ELR (cell line): ENCODE measurements around the gene TNFAIP8L3.
A peak's percentile ranks its signal among the peaks of the same experiment; 100 is the strongest.
"Not testable (repeated sequence)": the region's sequence is repeated elsewhere in the genome, so short reads cannot be mapped to it uniquely, and the experiment has no call there.

Experiments used
- DNase-seq: peaks from one replicate; pipeline ENCODE4 v3.0.0-alpha.2; 2015; ENCODE audit warnings: low read depth

Gene TNFAIP8L3

DNA sequence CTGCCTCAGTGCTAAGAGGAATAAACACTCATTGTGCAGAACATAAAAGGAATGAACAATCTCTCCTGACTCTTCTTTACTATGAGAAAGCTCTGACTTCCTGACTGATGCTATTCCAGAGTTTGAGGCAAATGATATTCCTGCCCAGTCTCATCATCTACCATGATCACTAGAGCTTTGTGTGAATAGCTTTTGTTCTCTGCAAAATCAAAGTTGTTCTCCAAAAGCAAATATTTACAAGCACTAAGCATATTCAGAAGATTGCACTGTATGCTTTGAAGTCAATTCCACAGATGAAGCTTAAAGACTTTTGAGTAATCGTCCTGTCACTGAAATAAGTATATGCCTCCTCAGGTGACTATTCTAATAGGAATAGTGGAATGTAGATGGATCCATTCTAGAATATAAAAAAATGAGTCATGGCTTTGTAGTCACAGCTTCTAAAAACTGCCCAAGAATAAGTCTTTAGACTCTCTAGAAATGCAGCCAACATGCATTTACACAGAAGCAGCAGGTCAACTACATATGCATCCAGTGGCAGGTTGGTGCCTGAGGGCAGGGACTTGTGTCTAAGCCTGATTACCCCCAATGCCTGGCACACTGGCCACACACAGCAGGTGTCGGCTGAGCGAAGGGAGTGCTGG is 34.6 kb downstream of the TNFAIP8L3 start:
- no peak for DNase-seq

DNA sequence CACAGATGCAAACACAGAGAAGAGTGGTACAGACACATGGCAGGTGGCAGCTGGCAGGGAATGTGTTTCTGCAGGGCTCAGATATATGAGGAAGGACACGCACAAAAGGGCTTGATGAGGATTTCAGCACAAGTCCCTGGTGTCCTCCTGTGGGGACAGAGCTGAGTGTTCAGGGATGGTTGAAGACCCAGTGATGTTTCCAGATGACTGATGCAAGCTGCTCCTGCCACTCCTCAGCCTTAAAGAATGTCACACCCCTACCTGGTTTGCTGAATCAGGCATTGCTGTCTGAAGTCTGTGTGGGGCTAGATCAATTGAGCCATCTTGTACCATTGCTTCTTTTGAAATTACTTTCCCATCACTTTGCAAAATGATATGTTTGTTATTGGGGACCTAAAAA is 40.2 kb downstream of the TNFAIP8L3 start:
- DNase-seq: no peak

DNA sequence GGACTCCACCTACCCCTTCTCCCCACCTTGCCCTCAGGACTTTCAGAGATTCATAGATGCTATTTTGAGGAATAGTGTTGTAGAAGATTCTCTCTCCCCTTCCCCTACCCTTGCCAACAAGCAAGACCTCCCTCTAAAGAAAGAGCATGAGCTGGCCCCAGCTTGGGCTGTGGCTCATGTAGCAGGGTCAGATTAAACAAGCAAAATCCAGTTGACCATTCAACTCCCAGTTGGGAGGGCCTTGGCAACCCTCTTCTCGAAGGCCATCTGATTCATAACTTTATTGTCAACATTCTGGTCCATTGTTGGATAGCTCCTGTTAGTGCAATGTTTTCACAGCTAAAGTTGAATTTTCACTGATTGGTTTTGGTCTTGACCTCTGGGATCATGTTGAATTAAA is 41.1 kb downstream of the TNFAIP8L3 start:
- DNase-seq: no peak

DNA sequence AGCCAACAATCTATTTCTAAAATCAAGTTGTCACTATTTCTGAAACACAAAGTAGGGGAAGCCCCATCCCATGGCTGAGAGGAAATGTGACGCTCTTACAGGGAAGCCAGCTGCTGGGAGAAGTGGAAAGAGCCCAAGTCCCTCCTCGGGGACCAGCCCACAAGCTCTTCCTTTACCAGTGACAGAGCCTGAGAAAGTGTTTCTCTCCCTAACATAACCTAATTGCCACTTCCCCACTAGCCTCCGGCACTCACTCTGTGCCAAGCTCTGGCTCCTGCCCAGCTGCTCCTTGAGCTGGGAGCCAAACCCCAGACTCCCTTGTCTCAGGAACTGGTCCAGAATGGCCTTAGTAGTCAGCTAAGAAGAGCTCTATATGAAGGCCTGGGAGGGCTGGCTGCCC is 42.9 kb downstream of the TNFAIP8L3 start:
- DNase-seq: no peak

DNA sequence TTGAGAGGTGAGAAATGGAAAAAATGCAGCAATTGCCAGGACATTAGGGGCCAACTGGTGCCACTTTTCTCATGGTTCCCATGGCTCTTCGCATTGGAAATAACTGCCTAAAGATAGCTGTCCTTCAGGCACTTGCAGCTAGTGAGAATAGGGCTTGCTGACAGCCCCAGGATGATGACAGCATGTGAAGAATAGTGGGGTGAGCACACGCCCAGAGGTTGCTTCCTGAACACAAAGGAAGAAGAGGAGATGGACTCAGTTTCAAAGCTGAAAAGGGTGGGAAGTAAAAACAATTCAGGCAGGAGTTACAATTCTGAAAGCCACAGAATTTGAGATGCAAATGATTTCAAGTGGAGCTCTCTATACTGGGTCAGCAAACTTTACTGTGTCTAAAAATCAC is 45.6 kb downstream of the TNFAIP8L3 start:
- DNase-seq: no peak

DNA sequence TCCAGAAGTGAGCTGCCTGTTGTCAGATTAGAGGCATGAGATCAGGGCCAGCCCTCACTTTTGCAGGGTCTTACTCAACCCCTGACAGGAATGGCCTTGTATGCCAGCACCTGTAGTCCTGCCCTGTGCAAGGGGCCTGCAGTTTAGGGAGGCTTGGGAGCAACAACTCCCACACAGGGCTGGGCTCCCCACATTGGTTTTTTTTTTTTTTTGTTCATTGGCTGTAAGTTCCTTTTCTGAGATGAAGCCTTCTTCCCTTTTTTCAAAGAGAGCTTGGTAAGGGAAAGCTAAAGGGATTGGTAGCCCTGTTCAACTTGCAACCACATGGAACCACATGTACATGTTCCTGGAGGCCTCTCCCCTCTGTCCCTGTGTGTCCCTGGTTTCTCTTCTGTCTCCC is 46.4 kb downstream of the TNFAIP8L3 start:
- DNase-seq: no peak

DNA sequence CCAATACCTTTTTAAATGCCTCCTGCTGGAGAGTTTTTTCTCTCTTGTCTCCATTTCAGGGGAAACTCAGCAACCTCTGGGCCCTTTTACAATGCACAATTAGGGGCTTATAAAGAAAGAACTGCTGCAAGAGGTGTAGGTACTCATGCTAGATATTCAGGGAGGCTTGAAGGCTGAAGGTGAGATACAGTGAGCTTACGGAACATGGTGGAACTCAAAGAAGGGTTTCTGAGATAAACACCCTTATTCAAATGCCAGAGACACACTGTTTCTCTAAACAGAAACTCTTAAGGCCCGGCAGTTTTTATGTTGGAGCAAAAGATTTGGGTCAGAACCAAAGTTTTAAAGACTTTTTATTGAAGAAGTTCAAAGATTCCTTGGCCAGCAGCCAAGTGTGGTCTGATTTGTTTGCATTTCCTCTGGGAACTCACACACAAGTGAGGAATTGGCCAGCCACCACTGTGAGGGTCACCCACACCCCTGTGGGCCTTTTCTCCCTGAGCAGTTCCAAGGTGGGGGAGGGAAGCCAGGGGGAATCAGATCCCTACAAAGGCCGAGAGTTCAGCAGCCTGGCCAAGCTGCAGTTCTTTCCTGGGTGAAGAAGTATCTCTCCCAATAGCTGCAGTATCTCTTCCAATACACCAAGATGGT is 47.8 kb downstream of the TNFAIP8L3 start:
- peak; percentile 9 for DNase-seq

DNA sequence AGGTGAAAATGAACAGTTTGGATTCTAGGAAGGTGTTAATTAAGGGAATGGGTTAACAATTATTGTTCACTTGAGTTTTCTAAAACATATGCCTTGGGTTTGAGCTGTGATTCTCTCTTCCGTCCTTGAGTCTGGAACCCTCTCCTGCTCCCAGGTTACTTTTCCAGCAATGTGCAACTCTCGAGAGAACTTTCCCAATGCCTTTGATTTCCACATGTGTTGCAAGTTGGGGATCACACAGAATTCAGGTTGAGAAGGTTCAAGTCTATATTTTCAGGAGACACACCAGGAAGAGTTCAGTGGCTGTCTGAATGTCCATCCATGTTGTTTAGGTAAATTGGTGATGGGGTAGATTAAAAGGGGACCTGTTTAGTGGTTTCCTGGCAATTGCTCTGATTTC is 48.7 kb downstream of the TNFAIP8L3 start:
- no peak for DNase-seq

DNA sequence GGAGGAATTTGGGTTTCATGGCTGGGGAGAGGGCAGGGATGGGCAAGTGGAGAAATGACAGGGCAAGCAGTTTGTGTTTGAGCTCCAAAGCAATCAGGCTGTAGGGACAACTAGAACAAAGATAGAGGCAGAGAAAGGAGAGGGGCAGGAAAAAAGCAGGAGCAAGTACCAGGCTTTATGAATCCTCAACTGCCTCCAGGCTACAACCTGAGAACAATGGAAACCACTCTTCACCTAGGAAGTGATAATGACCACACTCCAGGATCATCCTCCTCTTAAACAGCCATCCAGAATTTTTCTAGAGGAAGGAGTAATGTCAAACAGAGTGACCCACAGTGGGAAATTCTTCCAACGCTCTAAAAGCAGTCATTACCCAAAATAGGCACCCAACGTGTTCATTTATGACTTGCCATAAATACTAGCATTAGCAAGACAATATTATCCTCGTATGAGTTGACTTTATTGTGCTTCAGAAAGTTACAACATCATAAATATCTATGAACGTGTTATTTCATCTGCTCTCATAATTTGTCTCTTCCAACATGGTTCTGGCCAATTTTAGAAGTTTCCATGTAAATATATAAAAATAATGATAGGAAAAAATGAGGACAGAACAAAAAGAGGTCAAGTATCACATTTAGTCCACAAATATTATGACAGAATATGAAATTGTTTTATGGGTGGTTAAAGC is 50.5 kb downstream of the TNFAIP8L3 start:
- DNase-seq: no peak

DNA sequence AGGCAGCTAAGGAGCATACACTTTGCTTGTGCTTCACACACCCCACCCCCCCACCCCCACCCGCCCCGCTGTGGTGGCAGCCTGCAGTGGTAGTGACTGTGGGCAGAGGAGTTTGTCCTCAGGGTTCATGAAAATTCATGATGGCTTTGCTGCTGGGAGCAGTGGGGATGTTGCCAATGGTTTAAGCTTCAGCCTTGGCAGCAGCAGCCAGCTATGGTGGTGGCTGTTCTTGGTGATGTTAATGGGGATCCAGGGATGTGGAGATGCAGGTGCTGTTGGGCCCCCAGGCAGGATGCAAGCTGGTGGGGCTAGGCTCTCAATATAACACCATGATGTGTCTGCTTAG is 55.8 kb downstream of the TNFAIP8L3 start:
- DNase-seq: no peak

DNA sequence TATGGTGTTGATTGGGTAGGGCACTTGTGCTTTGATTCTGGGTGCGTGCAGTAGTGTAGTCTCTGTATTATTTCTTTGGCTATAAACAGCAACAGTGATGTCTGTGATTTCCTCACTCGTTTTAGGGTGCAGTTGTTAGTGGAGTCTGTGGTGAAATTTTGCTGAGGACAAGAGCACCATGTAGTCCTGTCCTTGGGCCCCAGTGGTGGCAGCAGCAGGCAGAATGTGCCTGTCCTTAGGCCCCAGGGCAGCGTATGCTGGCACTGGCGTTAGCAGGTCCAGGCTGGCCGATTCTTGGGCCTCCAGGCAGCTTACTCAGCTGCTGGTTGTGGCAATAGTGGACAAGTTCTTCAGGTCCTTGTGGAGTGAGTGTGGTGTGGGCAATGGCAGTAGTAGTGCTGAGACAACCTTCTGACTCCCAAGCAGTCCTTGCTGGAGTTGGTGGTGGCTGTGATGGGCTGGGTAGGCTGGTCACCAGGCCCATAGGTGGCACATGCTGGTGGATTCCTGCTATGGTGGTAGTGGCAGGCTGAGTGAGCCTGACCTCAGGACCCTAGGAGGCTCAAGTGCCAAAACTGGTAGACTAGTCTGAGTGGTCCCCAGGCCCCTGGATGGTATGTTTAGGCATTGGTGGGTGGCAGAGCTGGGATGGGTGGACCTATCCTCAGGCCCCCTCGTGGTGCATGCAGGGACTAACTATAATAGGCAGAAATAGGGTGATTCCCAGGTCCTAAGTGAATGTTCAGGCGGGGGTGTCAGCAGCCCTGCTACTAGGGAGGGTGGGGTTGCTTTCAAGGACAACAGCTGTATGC is 56.3 kb downstream of the TNFAIP8L3 start:
- no peak for DNase-seq

DNA sequence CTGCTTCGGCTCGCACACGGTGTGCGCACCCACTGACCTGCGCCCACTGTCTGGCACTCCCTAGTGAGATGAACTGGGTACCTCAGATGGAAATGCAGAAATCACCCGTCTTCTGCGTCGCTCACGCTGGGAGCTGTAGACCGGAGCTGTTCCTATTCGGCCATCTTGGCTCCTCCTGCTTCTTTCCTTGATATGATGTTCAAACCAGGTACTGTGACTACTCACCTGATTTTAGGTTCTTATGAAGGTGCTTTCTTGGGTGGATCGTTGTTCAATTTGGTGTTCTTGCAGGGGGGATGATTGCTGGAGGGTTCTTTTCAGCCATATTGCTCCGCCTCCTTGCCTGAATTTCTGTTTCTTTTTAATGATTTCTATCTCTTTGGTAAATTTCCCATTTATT is 57.2 kb downstream of the TNFAIP8L3 start:
- not testable (repeated sequence) for DNase-seq

DNA sequence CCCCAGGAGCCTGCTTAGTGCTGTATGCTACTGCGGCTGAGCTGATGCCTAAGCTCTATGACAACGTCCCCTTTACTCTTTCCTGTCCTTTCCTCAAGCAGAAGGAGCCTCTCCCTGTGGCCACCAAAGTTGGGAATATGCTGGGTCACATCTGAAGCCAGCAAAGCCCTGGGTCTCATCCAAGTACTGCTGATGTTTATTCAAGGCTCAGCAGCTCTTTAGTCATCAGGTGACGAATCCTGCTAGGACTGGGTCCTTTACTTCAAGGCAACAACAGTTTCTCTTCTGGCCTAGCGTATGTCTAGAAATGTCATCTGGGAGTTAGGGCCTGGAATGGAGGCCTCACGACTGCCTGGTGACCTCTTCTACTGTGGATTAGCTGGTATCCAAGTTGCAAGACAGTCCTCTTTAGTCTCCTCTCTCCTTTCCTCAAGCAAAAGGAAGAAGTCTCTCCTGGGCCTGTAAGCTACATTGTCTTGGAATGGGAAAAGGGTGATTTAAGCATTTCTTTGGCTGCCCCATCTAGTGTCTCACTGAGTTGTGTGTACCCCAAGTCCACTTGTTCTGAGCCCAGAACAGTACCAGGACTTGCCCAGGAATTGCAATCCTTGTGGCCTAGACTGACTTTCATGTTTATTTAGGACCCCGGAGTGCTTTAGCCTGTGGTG is 63.9 kb downstream of the TNFAIP8L3 start:
- DNase-seq: peak; percentile 88

DNA sequence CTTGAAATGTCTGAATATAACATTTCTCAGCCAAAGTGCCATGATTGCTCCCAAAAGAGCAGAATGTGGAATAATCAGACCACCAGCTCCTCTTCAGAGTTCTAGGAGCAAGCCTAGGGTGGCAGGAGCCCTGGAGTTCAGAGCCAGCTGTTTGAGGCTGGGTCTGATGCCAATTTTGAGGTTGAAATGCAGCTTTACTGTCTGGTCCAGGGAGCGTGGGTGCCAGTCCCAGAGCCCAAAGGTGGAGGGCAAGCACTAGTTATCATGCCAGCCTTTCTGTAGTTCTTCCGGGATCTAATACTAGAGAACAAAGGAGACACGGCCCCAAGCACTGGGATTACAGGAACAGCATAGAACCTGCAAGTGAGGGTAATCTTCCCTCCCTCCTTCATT is 69.3 kb downstream of the TNFAIP8L3 start:
- no peak for DNase-seq

DNA sequence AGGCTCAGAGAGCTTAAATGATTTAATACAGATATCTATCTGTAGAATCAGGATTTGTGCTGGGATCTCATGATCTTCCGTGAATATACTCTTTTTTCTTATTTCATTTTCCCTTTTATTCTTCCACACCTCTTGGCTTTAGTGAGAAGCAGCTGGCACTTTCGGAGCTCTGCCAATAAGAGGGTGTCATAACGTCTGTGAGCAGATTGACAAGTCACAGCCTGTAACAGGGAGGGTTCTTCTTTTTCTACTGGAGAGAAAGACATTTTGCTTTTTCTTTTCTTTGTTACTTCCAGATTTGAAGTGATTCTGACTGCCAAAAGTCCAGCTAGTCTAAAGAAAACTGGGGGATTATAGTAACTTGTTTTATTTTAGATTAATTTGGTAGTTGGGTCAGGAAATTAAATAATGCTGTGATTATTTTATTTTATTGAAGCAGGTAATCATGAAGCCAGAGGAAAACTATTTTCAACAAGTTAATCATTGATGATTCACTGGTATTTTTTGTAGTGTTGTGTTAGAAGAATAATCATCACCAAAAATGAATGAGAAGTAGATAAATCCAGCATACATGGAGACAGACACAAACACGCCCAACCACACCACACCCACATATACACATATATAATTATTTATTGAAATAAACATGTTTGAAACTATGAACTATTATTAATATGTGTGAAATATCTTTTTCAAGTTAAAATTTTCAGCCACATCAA is 69.8 kb downstream of the TNFAIP8L3 start:
- no peak for DNase-seq

DNA sequence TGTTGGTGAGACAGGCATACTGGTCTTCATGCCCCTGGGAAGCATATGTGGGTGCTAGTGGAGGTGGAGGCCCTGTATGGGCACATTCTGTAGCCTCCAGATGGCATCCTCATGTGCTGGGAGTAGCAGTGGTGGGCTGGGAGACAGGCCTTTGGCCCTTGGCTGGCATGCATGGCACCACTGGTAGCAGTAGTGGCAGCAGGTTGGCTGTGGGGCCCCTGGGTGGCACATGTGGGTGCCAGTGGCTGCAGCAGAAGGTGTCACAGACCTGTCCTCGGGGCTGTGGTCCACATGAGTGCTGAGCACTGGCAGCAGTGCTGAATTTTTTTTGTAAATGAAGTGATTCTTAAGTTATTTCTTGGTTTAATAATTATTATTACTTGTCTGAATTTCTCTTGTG is 71.2 kb downstream of the TNFAIP8L3 start:
- DNase-seq: no peak

DNA sequence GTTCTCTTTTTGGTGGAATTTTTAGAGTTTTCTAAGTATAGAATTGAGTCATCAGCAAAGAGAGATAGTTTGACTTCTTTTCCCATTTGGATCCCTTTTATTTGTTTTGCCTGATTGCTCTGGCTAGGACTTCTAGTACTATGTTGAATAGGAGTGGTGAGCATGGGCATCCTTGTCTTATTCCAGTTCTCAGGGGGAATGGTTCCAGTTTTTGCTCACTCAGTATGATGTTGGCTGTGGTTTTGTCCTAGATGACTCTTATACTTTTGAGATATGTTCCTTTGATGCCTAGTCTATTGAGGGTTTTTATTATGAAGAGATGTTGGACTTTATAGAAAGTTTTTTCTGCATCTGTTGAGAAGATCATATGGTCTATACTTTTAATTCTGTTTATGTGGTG is 72.5 kb downstream of the TNFAIP8L3 start:
- DNase-seq: no peak

DNA sequence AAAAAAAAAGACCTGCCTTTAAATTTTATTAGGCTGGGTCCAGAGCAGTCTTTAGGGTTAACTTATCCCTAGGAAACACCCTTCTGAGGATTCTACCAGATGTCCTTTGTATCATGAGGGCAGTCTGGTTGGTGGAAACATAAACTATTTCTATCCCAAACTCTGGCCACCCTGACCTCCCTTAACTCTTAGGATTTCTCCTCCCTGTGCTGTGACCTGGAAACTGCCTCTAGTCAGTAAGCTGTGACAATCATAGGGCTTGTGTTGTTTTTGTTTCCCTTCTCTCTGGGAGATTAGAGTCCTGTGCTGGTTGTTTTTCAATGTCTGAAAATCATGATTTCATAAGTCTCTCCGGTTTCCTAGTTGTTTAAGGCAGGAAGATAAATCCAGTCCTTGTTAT is 78.1 kb downstream of the TNFAIP8L3 start:
- no peak for DNase-seq

DNA sequence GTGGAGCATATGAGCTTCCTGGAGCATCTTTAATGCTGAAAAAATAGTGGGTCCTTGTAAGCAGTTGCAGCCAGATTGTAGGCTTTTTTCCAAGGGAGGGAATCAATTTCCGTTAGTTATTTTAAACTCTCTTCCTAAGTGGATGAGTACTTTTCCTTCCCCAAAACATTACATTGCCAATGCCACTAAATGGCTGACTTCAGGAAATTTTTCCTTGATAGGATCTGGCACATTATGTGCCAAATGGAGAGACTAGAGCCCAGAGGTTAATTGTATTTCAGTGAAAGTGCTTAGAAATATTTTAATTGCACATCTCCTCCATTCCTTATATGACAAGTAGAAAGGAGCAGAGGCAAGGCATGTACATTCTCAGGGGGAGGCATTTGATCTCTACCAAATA is 83.5 kb downstream of the TNFAIP8L3 start:
- no peak for DNase-seq

DNA sequence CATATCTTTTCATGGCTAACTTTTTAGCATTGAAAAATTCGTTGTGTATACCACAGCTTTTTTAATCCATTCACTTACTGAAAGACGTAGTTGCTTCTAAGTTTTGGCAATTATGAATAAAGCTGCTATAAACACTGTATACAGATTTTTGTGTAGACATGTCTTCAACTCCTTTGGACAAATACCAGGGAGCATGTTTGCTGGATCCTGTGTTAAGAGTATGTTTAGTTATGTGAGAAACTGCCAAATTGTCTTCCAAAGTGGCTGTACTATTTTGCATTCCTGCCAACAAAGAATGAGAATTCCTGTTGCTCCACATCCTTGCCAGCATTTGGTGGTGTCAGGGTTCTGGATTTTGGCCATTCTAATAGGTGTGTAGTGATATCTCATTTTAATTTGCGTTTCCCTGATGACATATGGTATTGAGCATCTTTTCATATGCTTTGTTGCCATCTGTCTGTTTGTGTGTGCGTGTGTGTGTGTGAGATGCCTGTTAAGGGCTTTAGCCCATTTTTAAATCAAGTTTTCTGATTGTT is 87.5 kb downstream of the TNFAIP8L3 start:
- no peak for DNase-seq
